Neural progenitor cell (in vitro differentiated cells): ENCODE results near the gene SPEF2.

Experiments
- CTCF ChIP-seq: fragments of 200-600 bp; sonication (generic); IDR thresholded peaks from 2 replicates; pipeline ENCODE4 v1.5.1; 2017; ENCODE audit warnings: antibody characterized with exemption, mild to moderate bottlenecking
- EZH2 ChIP-seq: fragments of 200-600 bp; sonication (generic); IDR thresholded peaks from 2 replicates; pipeline ENCODE4 v1.6.1; 2017; ENCODE audit warnings: antibody characterized with exemption, mild to moderate bottlenecking, moderate library complexity
- EZH2phosphoT487 ChIP-seq: fragments of 200-600 bp; sonication (generic); IDR thresholded peaks from 2 replicates; pipeline ENCODE4 v1.6.1; 2017; ENCODE audit warnings: antibody characterized with exemption

- no peak for TF ChIP-seq CTCF
- TF ChIP-seq EZH2: no peak
- no peak for TF ChIP-seq EZH2phosphoT487
These were observed 148.3 kb downstream of the SPEF2 start for GRCh38 chr5:35765921-35766320.
